Thyroid gland (tissue), 4 donors: ENCODE measurements around the gene GARIN5A.

Experiments used
- POLR2A ChIP-seq, 2 donors: fragments of 450-650 bp; IDR thresholded peaks; one replicate each; pipeline ENCODE4 v1.6.1; 2017; ENCODE audit warnings: antibody characterized with exemption in 2 of 2, mild to moderate bottlenecking in 2 of 2, moderate library complexity in 1 of 2
- TF ChIP-seq, protein P1 (sequence below), 6 experiments: fragments of 200-600 bp in 3 of 6; fragments of 450-650 bp in 3 of 6; sonication (generic) in 3 of 6; IDR thresholded peaks; one replicate each; pipeline ENCODE4 v1.5.1; 2016 to 2019; ENCODE audit warnings: antibody characterized with exemption in 6 of 6, mild to moderate bottlenecking in 2 of 6, inconsistent platforms in 1 of 6, moderate library complexity in 1 of 6

DNA sequence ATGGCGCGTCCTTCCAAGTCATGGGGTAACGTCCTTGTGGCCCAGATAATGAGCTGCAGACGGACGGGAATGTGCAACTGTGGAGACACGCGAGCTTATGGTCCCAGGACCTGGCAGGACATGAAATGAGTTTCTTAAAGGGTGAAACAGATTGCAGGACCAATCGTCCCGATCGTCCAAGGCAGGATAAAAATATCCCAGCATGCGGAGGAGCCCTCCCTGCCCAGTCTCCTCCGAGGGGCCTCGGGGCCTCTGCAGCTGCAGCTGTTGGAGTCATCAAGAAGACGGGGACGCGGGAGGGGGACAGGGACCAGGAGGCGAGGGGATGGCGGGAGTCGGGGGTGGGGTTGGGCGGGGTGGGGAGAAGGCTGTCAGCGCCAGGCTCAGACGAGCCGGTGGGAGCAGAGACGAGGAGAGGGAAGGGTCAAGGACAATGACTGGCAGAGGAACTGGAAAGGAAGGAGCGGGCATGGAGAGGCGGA, 14.4 kb upstream of the GARIN5A start:
- TF ChIP-seq, protein P1, sequence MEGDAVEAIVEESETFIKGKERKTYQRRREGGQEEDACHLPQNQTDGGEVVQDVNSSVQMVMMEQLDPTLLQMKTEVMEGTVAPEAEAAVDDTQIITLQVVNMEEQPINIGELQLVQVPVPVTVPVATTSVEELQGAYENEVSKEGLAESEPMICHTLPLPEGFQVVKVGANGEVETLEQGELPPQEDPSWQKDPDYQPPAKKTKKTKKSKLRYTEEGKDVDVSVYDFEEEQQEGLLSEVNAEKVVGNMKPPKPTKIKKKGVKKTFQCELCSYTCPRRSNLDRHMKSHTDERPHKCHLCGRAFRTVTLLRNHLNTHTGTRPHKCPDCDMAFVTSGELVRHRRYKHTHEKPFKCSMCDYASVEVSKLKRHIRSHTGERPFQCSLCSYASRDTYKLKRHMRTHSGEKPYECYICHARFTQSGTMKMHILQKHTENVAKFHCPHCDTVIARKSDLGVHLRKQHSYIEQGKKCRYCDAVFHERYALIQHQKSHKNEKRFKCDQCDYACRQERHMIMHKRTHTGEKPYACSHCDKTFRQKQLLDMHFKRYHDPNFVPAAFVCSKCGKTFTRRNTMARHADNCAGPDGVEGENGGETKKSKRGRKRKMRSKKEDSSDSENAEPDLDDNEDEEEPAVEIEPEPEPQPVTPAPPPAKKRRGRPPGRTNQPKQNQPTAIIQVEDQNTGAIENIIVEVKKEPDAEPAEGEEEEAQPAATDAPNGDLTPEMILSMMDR (IDR thresholded peaks at IDR 0.05) = no peak
- TF ChIP-seq POLR2A (IDR thresholded peaks at IDR 0.05) = no peak
